Fibroblast of skin of back (primary cell): Measurements from ENCODE around the gene SEZ6L2.
"Not testable (repeated sequence)": the region's sequence is repeated elsewhere in the genome, so short reads cannot be mapped to it uniquely, and the experiment has no call there.

Source experiments
- DNase-seq: peaks from one replicate; pipeline ENCODE4 v3.0.0-alpha.2; 2013

SEZ6L2 gene

DNA sequence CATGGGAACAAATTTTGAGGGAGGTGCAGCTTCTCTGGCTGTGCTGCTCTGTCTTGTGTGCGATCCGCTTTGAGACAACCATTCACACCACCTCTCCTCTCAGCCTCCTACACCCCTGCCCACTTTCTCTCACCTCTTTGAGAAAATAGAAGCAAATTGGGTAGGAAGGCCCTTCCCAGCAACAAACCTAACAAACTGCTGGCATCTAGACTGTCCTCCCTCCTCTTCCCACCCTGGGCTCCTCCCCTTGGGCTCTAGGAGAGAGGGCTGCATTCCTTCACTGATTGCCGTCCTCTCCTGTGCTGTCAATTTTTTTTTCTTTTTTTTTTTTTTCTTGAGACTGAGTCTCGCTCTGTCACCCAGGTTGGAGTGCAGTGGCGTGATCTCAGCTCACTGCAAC, 49.8 kb downstream of the SEZ6L2 start:
- DNase-seq = no peak

GRCh38 chr16:29848420-29849297, 50.7 kb downstream of the SEZ6L2 start:
- DNase-seq = peak; percentile 59

GRCh38 chr16:29845656-29846055, 53.7 kb downstream of the SEZ6L2 start:
- DNase-seq = no peak

DNA sequence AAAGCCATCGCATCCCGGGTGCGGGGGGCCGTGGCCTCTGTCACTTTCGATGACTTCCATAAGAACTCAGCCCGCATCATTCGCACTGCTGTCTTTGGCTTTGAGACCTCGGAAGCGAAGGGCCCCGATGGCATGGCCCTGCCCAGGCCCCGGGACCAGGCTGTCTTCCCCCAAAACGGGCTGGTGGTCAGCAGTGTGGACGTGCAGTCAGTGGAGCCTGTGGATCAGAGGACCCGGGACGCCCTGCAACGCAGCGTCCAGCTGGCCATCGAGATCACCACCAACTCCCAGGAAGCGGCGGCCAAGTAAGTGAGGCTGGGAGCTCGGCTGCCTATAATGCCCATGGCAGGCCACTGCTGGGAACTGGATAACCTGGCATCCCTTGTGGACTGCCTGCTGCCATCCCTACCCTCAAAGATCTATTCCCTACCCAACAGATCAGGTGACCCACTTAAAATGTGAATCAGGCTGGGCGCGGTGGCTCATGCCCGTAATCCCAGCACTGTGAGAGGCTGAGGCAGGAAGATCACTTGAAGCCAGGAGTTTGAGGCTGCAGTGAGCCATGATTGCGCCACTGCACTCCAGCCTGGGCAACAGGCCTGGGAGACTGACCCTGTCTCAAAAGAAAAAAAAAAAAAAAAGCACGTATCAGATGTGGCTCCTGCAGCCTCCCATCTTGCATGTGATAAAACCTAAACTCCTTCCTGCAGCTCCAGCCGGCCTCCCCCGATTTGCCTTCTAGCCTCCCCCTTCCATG, 54.6 kb downstream of the SEZ6L2 start:
- no peak for DNase-seq

DNA sequence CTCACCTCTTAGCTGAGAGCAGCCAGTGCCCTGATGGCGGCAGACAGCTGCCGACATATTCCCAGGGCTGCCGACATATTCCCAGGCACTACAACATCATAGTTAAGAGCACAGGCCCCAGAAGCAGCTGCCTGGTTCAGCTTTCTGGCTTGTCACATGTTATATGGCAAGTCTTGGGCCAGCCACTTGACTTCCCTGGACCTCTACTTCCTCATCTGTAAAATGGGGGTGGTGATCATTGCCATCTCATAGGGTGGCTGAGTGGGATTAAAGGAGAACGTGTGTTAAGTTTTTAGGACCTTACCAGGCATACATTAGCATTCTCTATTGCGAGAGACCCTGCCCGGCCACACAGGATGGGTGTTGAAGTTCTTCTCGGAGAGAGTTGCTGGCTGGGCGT, 55.4 kb downstream of the SEZ6L2 start:
- DNase-seq = no peak

- no peak for DNase-seq
These were observed 56.5 kb downstream of the SEZ6L2 start for GRCh38 chr16:29842732-29843346.

GRCh38 chr16:29841631-29842030, 57.7 kb downstream of the SEZ6L2 start:
- no peak for DNase-seq

DNA sequence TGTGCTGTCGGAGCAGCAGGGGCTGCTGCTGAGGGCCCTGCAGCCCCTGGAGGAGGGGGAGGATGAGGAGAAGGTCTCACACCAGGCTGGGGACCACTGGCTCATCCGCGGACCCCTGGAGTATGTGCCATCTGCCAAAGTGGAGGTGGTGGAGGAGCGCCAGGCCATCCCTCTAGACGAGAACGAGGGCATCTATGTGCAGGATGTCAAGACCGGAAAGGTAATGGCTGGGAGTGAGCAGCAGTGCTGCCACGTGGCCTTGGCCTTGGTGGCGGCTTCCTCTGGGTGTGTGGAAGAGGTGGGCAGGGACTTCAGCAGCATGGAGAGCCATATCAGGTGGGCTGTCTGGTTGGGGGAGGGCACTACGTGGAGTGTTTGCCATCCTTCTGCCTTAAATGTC, 59.1 kb downstream of the SEZ6L2 start:
- DNase-seq = no peak

- DNase-seq = no peak
These were observed 59.5 kb downstream of the SEZ6L2 start for GRCh38 chr16:29839822-29840221.

GRCh38 chr16:29837841-29838240, 61.5 kb downstream of the SEZ6L2 start:
- no peak for DNase-seq

- no peak for DNase-seq
These were observed 62.7 kb downstream of the SEZ6L2 start for GRCh38 chr16:29836623-29837022.

- no peak for DNase-seq
These were observed 63.4 kb downstream of the SEZ6L2 start for GRCh38 chr16:29835926-29836325.

DNA sequence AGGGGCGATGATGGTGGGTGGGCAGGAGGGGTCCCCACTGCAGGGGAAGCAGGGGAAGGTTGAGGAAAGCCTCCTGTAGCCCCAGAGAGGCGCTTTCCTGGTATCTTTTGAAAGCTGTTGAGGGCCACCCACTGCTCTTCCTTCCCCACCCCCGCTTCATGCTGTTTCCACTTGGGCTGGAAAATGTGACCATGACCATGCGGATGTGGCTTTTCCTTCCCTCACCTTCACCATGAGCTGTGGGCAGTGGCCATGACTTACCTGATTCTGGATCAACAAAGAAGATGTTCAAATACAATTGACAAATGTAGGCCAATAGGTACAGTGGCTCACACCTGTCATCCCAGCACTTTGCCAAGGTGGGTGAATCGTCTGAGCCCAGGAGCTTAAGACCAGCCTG, 65.3 kb downstream of the SEZ6L2 start:
- no peak for DNase-seq

DNA sequence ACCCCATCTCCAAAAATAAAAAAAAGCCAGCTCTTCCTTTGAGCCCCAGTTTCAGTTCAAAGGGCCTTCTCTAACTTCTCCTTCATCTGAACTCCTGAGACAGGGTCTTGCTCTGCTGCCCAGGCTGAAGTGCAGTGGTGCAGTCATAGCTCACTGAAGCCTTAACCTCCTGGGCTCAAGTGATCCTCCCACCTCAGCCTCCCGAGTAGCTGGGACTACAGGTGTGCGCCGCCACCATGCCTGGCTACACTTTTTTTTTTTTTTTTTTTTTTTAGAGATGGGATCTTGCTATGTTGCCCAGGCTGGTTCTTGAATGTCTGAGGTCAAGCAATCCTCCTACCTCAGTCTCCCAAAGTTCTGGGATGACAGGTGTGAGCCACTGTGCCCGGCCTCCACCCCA, 66.1 kb downstream of the SEZ6L2 start:
- DNase-seq = not testable (repeated sequence)

GRCh38 chr16:29831490-29831889, 67.9 kb downstream of the SEZ6L2 start:
- no peak for DNase-seq

GRCh38 chr16:29830774-29831173, 68.6 kb downstream of the SEZ6L2 start:
- no peak for DNase-seq

DNA sequence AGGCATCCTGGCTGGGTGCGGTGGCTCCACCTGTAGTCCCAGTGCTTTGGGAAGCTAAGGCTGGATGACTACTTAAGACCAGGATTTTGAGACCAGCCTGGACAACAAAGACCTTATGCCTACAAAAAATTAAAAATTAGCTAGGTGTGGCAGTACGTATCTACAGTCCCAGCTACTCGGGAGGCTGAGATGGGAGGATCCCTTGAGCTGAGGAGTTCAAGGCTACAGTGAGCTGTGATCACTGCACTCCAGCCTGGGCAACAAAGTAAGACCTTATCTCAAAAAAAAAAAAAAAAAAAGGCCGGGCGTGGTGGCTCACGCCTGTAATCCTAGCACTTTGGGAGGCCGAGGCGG, 73.0 kb downstream of the SEZ6L2 start:
- DNase-seq = no peak

- DNase-seq = peak; percentile 87
These were observed 74.0 kb downstream of the SEZ6L2 start for GRCh38 chr16:29825145-29826044.

DNA sequence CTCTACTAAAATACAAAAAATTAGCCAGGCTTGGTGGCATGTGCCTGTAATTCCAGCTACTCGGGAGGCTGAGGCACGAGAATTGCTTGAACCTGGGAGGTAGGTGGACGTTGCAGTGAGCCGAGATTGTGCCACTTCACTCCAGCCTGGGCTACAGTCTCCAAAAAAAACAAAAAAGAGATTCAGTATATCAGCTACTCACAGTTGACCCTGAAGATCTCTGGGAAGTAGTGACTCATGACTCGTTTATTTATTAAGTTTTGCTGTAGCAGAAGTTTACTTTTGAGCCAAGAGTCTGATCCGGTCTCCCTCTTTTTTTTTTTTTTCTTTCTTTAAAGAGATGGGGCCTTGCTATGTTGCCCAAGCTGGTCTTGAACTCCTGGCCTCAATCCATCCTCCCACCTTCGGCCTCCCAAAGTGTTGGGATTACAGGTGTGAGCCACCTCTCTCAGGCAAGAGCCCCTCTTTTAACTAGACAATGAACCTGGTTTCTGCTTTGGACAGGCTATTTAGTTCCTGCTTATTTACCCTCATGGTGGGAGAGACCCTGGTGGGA, 74.7 kb downstream of the SEZ6L2 start:
- DNase-seq = peak; percentile 87

DNA sequence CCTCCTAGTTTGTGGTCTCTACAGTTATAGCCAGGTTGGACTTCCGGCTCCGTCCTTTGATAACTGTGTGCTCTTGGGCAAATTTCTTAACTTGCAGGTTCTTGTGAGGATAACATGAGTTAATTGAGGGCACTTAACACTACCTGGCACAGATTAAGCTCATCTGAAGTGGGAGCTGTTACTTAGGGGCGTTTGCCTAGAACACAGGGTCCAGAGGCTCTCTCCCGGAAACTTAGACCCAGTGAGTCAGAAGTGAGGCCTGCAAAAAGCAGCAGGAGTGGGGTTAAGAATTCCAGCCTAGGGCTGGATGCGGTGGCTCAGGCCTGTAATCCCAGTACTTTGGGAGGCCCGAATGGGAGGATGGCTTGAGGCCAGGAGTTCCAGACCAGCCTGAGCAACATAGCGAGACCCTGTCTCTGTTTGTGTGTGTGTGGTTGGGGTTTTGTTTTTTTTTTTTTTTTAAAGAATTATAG, 77.7 kb downstream of the SEZ6L2 start:
- peak; percentile 88 for DNase-seq
